HG02798 (cell line): Measurements from ENCODE around the gene SBNO1.
"Not testable (repeated sequence)": the region's sequence is repeated elsewhere in the genome, so short reads cannot be mapped to it uniquely, and the experiment has no call there.

ENCODE experiments used
- ATAC-seq: cut with Tn5 transposase; IDR thresholded peaks from one replicate; pipeline ENCODE4 v1.9.1; 2021; ENCODE audit warnings: mild to moderate bottlenecking; ENCODE audit not compliant: unreplicated experiment, poor library complexity

The SBNO1 gene

DNA sequence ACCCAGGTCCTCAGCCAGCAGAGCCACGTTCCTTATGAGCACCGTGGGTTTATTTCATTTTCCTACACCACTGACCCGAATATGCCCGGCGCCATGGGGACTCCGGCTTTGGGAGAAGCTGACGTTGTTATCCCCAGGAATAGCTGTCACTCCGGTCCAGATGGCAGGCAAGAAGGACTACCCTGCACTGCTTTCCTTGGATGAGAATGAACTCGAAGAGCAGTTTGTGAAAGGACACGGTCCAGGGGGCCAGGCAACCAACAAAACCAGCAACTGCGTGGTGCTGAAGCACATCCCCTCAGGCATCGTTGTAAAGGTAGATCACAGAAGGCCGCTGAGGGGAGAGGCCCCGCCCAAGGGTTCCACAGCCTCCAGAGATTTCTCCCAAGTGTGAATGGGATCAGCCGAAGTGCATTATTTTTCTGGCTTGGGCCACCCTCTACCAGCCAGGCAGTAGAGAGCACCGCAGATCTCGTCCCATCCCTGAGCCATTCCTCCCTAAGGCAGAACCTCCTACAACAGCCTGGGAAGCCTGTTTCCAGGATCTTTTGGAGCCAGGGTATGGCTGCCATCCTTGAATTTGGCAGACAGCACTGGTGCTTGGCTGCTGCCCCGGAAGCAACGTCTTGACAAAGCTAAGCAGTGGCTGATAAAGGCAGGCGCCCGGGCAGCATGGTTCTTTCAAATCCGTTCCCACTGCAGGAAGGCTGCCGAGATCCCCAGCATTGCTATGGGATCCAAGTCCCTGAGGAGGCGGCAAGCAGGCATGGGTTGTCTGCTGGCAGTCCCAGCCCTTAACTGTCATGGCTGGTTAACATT lies 110.8 kb downstream of the SBNO1 start:
- ATAC-seq = no peak

DNA sequence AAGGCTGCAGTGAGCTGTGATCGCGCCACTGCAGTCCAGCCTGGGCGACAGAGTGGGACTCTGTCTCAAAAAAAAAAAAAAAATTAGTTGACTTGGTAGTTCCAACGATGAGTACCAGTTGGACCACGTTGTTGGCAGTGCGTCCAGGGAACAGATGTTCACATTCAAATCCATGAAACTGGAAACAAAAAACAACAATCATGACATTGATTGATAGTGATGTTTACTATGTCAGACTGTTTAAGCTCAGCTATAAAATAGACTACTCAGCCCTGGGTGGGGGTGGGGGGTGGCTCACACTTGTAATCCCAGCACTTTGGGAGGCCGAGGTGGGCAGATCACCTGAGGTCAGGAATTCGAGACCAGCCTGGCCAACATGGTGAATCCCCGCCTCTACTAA lies 112.3 kb downstream of the SBNO1 start:
- ATAC-seq = not testable (repeated sequence)

DNA sequence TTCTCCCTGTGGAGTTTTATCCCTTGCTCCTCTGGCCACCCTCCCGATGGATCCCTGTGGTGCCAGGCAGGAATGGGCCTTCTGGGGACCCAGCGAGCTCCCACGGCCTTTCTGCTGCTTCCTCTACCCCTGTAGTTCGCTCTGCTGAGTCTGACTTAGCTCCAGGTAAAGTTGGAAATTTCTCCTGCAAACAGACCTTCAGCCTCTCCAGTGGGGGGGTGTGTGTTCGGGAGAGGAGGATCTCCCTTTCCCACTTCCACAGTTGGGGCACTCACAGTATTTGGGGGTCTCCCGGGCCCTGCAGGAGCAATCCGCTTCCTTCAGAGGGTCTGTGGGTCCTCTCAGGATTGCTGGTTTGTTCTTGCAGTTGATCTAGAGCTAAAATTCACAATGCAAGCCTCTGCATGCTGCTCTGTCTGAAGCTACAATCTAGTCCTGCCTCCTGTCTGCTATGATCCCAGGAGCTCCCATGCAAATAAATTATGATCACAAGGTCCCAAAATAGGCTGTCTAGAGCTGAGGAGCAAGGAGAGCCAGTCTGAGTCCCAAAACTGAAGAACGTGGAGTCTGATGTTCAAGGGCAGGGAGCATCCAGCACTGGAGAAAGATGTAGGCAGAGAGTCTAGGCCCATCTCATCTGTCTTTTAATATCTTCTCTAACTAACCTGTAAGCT lies 113.1 kb downstream of the SBNO1 start:
- no peak for ATAC-seq

DNA sequence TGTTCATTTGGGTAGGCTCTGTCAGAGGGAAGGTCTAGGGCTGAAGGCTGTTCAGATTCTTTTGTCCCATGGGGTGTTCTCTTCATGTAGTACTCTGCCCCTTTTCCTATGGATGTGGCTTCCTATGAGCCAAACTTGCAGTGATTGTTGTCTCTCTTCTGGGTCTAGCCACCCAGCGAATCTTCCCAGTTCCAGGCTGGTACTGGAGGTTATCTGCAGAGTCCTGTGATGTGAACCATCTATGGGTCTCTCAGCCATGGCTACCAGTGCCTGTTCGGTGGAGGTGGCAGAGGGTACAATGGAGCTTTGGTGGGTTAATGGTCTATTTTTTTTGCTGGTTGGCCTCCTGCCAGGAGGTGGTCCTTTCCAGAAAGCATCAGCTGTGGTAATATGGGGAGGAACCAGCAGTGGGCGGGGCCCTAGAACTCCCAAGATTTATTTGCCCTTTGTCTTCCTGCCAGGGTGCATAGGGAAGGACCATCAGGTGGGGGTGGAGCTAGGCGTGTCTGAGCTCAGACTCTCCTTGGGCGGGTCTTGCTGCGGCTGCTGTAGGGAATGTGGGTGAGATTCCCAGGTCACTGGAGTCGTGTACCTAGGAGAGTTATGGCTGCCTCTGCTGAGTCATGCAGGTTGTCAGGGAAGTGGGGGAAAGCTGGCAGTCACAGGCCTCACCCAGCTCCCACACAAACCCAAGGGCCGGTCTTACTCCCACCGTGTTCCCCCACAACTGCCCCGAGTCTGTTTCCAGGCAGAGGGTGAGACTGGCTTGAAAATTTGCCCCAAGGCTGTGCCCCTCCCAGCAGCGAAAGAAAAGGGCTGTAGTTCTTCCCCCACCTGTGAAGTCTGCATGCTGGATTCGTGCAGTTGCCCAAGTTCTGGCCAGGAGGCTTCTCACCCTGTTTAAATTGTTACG lies 113.9 kb downstream of the SBNO1 start:
- ATAC-seq = no peak

DNA sequence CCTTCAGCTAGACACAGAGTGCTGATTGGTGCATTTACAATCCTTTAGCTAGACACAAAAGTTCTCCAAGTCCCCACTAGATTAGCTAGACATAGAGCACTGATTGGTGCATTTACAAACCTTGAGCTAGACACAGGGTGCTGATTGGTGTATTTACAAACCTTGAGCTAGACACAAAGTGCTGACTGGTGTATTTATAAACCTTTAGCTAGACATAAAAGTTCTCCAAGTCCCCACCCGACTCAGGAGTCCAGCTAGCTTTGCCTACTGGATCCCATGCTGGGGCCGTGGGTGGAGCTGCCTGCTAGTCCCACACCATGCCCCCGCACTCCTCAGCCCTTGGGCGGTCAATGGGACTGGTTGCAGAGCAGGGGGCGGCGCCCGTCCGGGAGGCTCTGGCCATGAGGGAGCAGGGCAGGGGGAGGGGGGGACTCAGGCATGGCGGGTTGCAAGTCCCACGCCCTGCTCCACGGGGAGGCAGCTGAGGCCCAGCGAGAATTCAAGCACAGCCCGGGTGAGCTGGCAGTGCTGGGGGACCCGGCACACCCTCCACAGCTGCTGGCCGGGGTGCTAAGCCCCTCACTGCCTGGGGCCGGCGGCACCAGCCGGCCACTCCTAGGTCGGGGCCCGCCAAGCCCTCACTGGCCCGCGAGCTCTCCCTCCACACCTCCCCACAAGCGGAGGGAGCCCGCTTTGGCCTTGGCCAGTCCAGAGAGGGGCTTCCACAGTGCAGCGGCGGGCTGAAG lies 115.5 kb downstream of the SBNO1 start:
- ATAC-seq = not testable (repeated sequence)

DNA sequence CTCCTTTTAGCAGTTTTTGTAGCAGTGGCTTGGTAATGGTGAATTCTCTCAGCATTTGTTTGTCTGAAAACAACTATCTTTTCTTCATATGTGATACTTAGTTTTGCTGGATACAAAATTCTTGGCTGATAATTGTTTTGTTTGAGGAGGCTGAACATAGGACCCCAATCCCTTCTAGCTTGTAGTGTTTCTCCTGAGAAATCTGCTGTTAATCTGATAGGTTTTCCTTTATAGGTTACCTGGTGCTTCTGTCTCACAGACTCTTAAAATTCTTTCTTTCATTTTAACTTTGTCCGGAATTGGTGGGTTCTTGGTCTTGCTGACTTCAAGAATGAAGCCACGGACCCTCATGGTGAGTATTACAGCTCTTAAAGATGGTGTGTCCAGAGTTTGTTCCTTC lies 116.5 kb downstream of the SBNO1 start:
- ATAC-seq = not testable (repeated sequence)

DNA sequence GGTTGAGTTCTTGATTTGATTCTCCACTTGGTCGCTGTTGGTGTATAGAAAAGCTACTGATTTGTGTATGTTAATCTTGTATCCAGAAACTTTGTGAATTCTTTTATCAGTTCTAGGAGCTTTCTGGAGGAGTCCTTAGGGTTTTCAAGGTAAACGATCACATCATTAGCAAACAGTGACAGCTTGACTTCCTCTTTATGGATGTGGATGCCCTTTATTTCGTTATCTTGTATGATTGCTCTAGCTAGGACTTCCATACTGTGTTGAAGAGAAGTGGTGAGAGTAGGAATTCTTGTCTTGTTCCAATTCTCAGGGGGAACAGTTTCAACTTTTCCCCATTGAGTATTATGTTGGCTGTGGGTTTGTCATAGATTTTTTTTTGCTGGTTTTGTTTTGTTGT lies 119.0 kb downstream of the SBNO1 start:
- ATAC-seq = no peak

DNA sequence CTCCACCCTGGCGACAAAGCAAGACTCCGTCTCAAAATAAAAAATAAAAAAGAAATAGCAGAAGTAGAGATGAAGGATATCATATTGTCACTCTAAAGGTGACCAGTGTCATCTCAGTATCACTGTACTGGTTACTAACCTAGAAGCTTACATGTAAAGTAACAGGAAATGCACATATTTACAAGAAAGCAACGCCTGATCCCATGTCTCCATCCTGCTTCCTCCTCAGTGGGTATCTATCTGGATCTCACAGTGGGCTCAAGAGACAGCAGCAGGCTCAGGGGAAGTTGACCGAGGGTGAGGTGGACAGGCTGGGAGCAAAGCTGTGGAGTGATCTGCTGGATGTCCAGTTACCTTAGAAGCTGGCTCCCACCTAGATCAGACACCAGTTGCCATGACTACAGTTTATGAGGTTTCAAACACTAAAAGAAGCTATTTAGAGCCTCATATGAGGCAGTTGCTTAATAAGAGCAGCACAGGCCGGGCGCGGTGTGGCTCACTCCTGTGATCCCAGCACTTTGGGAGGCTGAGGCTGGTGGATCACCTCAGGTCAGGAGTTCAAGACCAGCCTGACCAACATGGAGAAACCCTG lies 120.9 kb downstream of the SBNO1 start:
- ATAC-seq = no peak

DNA sequence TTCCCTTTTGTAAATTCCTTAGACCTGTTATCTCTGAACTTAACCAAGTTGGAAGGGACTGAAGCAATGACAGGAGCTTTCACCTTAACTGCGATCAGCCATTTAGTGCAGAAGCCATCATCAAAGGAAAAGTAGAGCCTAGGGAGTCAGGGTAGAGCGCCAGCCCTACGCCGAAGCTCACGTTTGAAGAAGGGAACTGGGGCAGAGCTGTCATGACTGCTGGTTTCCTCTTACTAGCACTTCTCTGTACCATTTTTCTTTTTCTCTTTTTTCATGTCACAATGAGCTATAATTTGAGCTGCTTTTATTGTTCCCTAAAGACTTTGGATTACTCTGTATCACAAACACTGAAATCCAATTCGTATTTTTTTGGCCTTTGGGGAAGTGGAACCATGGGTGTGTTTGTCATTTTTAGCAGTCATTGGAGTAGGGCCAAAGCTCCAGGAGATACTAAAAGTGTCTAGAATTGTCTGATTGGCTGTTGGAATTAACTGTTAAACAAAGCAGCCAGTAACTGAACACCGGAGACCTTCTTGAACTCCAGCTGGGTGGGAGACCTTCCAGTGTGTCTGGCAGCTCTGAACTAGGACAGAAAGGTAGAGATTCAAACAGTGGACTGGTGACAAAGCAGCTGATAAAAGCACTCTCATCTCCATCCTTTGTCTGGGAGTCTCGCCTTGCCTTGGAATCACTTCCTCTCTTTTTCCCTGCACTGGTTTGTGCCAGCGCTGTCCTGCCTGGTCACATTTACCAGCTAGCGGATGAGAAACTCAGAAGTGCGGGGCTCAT lies 122.3 kb downstream of the SBNO1 start:
- no peak for ATAC-seq
